GM12864 (cell line): ENCODE measurements around the gene DIP2C.
"Not testable (repeated sequence)": the region's sequence is repeated elsewhere in the genome, so short reads cannot be mapped to it uniquely, and the experiment has no call there.

ENCODE experiments used
- DNase-seq: peaks from one replicate; pipeline ENCODE4 v3.0.0-alpha.2; 2011; ENCODE audit warnings: low read depth
- H3K4me3 ChIP-seq: 2 replicates; pipeline ENCODE4 v1.5.1; 2011; ENCODE audit warnings: mild to moderate bottlenecking, low read depth, low read length, control low read depth
- CTCF ChIP-seq: IDR thresholded peaks from 2 replicates; pipeline ENCODE4 v1.5.1; 2011; ENCODE audit warnings: low read depth, mild to moderate bottlenecking, moderate library complexity, low read length, control low read depth, inconsistent platforms; ENCODE audit errors: missing control alignments

The DIP2C gene

DNA sequence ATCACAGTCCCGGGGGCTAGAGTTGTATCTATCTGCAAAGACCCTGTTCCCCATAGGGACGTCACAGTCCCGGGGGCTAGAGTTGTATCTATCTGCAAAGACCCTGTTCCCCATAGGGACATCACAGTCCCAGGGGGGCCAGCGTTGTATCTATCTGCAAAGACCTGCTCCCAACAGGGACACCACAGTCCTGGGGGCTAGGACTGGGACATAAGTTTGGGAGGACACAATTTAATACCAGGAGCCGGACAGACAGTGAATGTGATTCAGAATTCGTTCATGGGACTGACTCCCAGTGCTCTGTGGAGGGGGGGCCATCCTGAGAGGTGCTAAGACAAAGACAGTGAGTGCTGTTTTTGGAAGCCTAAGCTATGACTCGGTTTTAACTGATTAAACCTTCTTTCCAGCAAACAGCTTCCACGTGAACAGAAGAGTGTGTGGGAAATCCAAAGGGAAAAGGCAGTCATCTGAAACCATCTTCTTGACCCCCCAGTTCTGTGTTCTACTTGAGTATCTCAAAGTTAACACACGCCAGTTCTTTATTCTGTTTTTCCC is 153.0 kb downstream of the DIP2C start:
- DNase-seq, result no peak
- H3K4me3 ChIP-seq, result no peak overlapping the region
- no peak for TF ChIP-seq CTCF

GRCh38 chr10:535952-536351 is 153.5 kb downstream of the DIP2C start:
- DNase-seq, result no peak
- no peak overlapping the region for H3K4me3 ChIP-seq
- TF ChIP-seq CTCF, result no peak

- no peak for TF ChIP-seq CTCF
- no peak for DNase-seq
- no peak overlapping the region for H3K4me3 ChIP-seq
Observed at GRCh38 chr10:535051-535450, 154.4 kb downstream of the DIP2C start.

GRCh38 chr10:534047-534566 is 155.4 kb downstream of the DIP2C start:
- no peak for TF ChIP-seq CTCF
- H3K4me3 ChIP-seq, result no peak overlapping the region
- no peak for DNase-seq

GRCh38 chr10:533611-534010 is 155.9 kb downstream of the DIP2C start:
- H3K4me3 ChIP-seq, result no peak overlapping the region
- no peak for TF ChIP-seq CTCF
- no peak for DNase-seq

DNA sequence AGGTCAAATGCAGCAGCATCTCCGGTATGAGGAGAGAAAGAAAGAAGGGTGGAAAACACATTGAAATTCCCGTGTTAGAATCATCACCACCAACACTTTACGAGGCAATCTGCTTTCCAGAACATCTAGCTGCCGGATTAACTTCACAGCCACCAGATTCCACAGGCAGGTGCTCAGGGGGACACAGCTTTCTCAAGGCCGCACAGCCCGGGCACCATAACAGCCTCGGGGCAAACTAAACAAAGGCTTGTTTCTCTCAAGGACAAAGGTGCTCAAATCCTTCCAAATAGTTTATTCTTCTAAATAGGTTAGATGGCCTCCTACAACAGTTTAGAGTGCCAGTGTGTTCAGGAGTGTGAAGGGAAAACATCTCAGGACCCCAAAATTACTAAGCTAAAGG is 156.3 kb downstream of the DIP2C start:
- DNase-seq, result no peak
- H3K4me3 ChIP-seq, result no peak overlapping the region
- no peak for TF ChIP-seq CTCF

GRCh38 chr10:532331-532730 is 157.1 kb downstream of the DIP2C start:
- not testable (repeated sequence) for DNase-seq, H3K4me3 ChIP-seq
